Heart left ventricle (tissue), 16 donors: ENCODE data around the gene PPP2R2D. TPM values are rescaled to one million over a fixed set of nuclear protein-coding genes. Genes with fewer than 3 reads are reported as not detected.
A peak's percentile ranks its signal among the peaks of the same experiment; 100 is the strongest.

Experiments used
- ATAC-seq, 4 donors: fragments of 200-7000 bp; cut with Tn5 transposase; one replicate each; pipeline ENCODE4 v1.9.1; 2020 to 2022; ENCODE audit warnings: moderate library complexity in 4 of 4, mild to moderate bottlenecking in 3 of 4, moderate number of reproducible peaks in 1 of 4
- DNase-seq, 5 donors: peaks; one replicate each; pipeline ENCODE4 v3.0.0-alpha.2; 2020
- H3K27ac ChIP-seq, 12 donors: fragments of 200-600 bp; sonication (generic) in 4 of 12; one replicate each; pipeline versions ENCODE4 v1.5.0 to v1.8.0; 2016 to 2022; ENCODE audit warnings: mild to moderate bottlenecking in 2 of 12
- H3K27me3 ChIP-seq, 9 donors: fragments of 200-600 bp; sonication (generic) in 2 of 9; one replicate each; pipeline versions ENCODE4 v1.5.1 to v1.8.0; 2016 to 2022; ENCODE audit warnings: mild to moderate bottlenecking in 3 of 9
- H3K36me3 ChIP-seq, 9 donors: fragments of 200-600 bp; sonication (generic) in 2 of 9; one replicate each; pipeline versions ENCODE4 v1.5.0 to v1.8.0; 2018 to 2022; ENCODE audit warnings: mild to moderate bottlenecking in 2 of 9
- H3K4me1 ChIP-seq, 12 donors: fragments of 200-600 bp; sonication (generic) in 4 of 12; one replicate each; pipeline versions ENCODE4 v1.5.0 to v1.8.0; 2016 to 2022; ENCODE audit warnings: mild to moderate bottlenecking in 3 of 12
- H3K4me3 ChIP-seq, 12 donors: fragments of 200-600 bp; sonication (generic) in 4 of 12; one replicate each; pipeline versions ENCODE4 v1.5.0 to v1.8.0; 2017 to 2022; ENCODE audit warnings: mild to moderate bottlenecking in 9 of 12, moderate library complexity in 4 of 12
- H3K9me3 ChIP-seq, 12 donors: fragments of 200-600 bp; sonication (generic) in 4 of 12; one replicate each; pipeline versions ENCODE4 v1.5.0 to v1.8.0; 2016 to 2022; ENCODE audit warnings: mild to moderate bottlenecking in 1 of 12
- POLR2A ChIP-seq, 2 donors: fragments of 450-650 bp; IDR thresholded peaks; one replicate each; pipeline ENCODE4 v1.6.1; 2017; ENCODE audit warnings: antibody characterized with exemption in 2 of 2, mild to moderate bottlenecking in 2 of 2, moderate library complexity in 2 of 2
- WGBS, 4 donors: extraction: QIAGEN DNeasy Blood & Tissue Kit in 2 of 4; methylation state at CpG; one replicate each; pipeline versions ENCODE4 v1.1.5 to v1.1.7; 2013 to 2018; 5-methylcytosine and 5-hydroxymethylcytosine counted together
- intact Hi-C, 10 donors: fragments of 100-400 bp; cut with DNase I; formaldehyde crosslinking; loops; one replicate each; pipeline versions ENCODE4 v1.11.1 to v1.14.2; 2022
- long read RNA-seq, 3 donors: library from polyadenylated mRNA; unstranded; transcript quantifications; one replicate each; pipeline ENCODE4 v2.0.0, GENCODE V29; 2020 to 2021
- polyA plus RNA-seq, 2 donors: library from polyadenylated mRNA; stranded (reverse); fragments of 200-250 nt; gene quantifications; one replicate each; pipeline ENCODE4 v1.2.3, GENCODE V29; 2013
- total RNA-seq, 9 donors: library from RNA; depleted of rRNA in 2 of 9; stranded (reverse); fragments of >200 nt in 2 of 9; fragmentation: NEBNext Ultra II Directional in 3 of 9; extraction: Animal tissue kit (Norgen Biotek cat#: 25700) in 3 of 9; gene quantifications; one replicate each; pipeline versions ENCODE4 v1.1.0 to v1.2.4, GENCODE V29; 2016 to 2023
- TF ChIP-seq, protein P1 (sequence below), 12 donors: fragments of 200-600 bp; sonication (generic) in 4 of 12; IDR thresholded peaks; one replicate each; pipeline versions ENCODE4 v1.5.0 to v1.8.0; 2018 to 2022; ENCODE audit warnings: antibody characterized with exemption in 12 of 12, mild to moderate bottlenecking in 5 of 12
- donor health status: ischemic (EF 13 %, LVEDD 7.1; RV severe dilation, severe dysfunction).
- donor health status: healthy with polysubstance abuse.
- donor health status: DM: no; HTN: yes; CAD: no.
- donor health status: DM: no; HTN: no; CAD: no.
- donor health status: ischemic (EF 25% LVEDD 6.9; RV normal size, moderate dysfunction).
- donor health status: ischemic (EF 25% LVEDD 5.7; RV mildly dilated, moderate dysfunction).
- donor health status: healthy.
- donor health status: DM: yes; HTN: yes; CAD: no.
- donor health status: ischemic (EF 35%, LVEDD 5.7; RV mildly dilated, moderate dysfunction).
- donor health status: nonischemic (EF 11% LVEDD 7.7; RV severe dilation, severe dysfunction).
- donor health status: DM: yes; HTN: yes; CAD: no.
- donor health status: PGD.
- donor health status: ischemic (EF 29% LVEDD 5.4; RV normal size, mild dysfunction).
- donor health status: nonischemic (EF 23%, LVEDD 6.1; RV moderate dilation, normal function).

Gene PPP2R2D
- total RNA-seq, result 10 to 100 TPM; 29.4 to 43.4 (median 37.3) TPM
- polyA plus RNA-seq, result 10 to 100 TPM; 34.4 to 34.9 TPM
- long read RNA-seq, donor 1, full-length matches to known transcripts, result 32 of 81 reads
- long read RNA-seq, donor 1, partial matches to known transcripts, result 20 of 81 reads
- long read RNA-seq, donor 1, other reads (novel, unspliced or antisense), result 29 of 81 reads
- long read RNA-seq, donor 2, full-length matches to known transcripts, result 1 of 19 reads
- long read RNA-seq, donor 2, partial matches to known transcripts, result 12 of 19 reads
- long read RNA-seq, donor 2, other reads (novel, unspliced or antisense), result 6 of 19 reads
- long read RNA-seq, donor 3, full-length matches to known transcripts, result 19 of 59 reads
- long read RNA-seq, donor 3, partial matches to known transcripts, result 17 of 59 reads
- long read RNA-seq, donor 3, other reads (novel, unspliced or antisense), result 23 of 59 reads

GRCh38 chr10:131900350-131901152, at the start of gene PPP2R2D:
TSS of gene PPP2R2D (plus strand) at chr10:131901008. CDS start at chr10:131901149, 141 bp downstream.
- intact Hi-C loops, result loop anchor here in 8 of 10 donors (5.0 to 10.0 kb wide), 5 partner anchors 37 to 77 kb away; no protein-coding TSS in a partner anchor
- Histone ChIP-seq H3K4me3 (peak within 1 kb of the TSS; percentile 70 to 100 (median 89)), H3K9me3 (no peaks in the 10 kb centered on the region), H3K27ac (peak within 1 kb of the TSS; percentile 92 to 99 (median 98)), H3K4me1 (peaks cover 0 to 46% (median 38%) of the 10 kb centered on the region in 12 donors), H3K27me3 (peaks cover 0 to 13% (median 4%) of the 10 kb centered on the region in 9 donors), H3K36me3 (peaks cover 0 to 3% (median under 1%) of the 10 kb centered on the region in 9 donors)
- TF ChIP-seq, protein P1, sequence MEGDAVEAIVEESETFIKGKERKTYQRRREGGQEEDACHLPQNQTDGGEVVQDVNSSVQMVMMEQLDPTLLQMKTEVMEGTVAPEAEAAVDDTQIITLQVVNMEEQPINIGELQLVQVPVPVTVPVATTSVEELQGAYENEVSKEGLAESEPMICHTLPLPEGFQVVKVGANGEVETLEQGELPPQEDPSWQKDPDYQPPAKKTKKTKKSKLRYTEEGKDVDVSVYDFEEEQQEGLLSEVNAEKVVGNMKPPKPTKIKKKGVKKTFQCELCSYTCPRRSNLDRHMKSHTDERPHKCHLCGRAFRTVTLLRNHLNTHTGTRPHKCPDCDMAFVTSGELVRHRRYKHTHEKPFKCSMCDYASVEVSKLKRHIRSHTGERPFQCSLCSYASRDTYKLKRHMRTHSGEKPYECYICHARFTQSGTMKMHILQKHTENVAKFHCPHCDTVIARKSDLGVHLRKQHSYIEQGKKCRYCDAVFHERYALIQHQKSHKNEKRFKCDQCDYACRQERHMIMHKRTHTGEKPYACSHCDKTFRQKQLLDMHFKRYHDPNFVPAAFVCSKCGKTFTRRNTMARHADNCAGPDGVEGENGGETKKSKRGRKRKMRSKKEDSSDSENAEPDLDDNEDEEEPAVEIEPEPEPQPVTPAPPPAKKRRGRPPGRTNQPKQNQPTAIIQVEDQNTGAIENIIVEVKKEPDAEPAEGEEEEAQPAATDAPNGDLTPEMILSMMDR (IDR thresholded peaks at IDR 0.05), result no peak
- peak in 1 of 2 donors; percentile 65 for TF ChIP-seq POLR2A (IDR thresholded peaks at IDR 0.05)
- peak; percentile 96 to 98 (median 96) for ATAC-seq
- peak; percentile 94 to 96 (median 95) for DNase-seq
- 0% methylated on average over 20 to 107 of the region's 107 CpGs for WGBS, 4 donors

DNA sequence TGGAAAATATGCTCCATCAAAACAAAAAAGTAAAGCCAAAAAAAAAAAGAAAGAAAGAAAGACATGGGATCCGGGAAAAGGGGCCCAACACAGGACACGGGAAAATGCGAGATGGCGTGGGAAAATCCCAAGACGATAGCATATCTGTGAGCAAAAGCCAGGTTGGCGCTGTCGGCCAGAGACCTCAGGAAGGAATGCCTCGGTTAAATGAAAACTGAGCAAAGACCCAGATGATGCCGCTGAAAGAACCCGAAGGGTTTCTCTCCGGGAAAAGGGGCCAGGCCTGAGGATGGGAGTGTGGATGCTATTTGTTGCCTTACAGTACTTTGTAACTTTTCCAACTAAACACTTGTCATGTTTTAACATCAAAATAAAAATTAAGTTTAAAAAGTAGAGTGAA, 49.5 kb upstream of the PPP2R2D start:
- Histone ChIP-seq H3K4me3 (no peak overlapping the region), H3K9me3 (no peaks in the 10 kb centered on the region), H3K27ac (no peak overlapping the region), H3K4me1 (no peaks in the 10 kb centered on the region), H3K36me3 (no peaks in the 10 kb centered on the region), H3K27me3 (peaks cover 0 to 18% (median 3%) of the 10 kb centered on the region in 9 donors)
- TF ChIP-seq, protein P1 (IDR thresholded peaks at IDR 0.05), result no peak
- intact Hi-C loops, result no loop called here
- ATAC-seq (no peak), DNase-seq (no peak)
- WGBS, 4 donors, result 85 to 92% (median 86%) methylated on average over 11 of the region's 11 CpGs

- 87 to 92% (median 91%) methylated on average over 32 of the region's 32 CpGs for WGBS, 4 donors
- Histone ChIP-seq H3K4me3 (no peak overlapping the region), H3K9me3 (no peaks in the 10 kb centered on the region), H3K4me1 (no peaks in the 10 kb centered on the region), H3K27ac (no peak overlapping the region), H3K27me3 (peaks cover 0 to 27% (median 5%) of the 10 kb centered on the region in 9 donors), H3K36me3 (no peaks in the 10 kb centered on the region)
- no peak for TF ChIP-seq POLR2A (IDR thresholded peaks at IDR 0.05)
- TF ChIP-seq, protein P1 (IDR thresholded peaks at IDR 0.05), result no peak
- ATAC-seq (no peak), DNase-seq (peak in 2 of 5 donors; percentile 2 to 3)
- intact Hi-C loops, result no loop called here
Observed at GRCh38 chr10:131852176-131852822, 48.5 kb upstream of the PPP2R2D start.
